OCI-LY3 (cell line): ENCODE measurements around the gene GFRA1.
"Not testable (repeated sequence)": the region's sequence is repeated elsewhere in the genome, so short reads cannot be mapped to it uniquely, and the experiment has no call there.

ENCODE experiments used
- EZH2phosphoT487 ChIP-seq: fragments of 200-600 bp; shearing (Covaris generic); IDR thresholded peaks from 2 replicates; pipeline ENCODE4 v1.6.1; 2018; ENCODE audit warnings: antibody characterized with exemption, mixed run types, low read depth
- TF ChIP-seq, protein P1 (sequence below): fragments of 200-600, 300-600 bp; sonication (generic); IDR thresholded peaks from 2 replicates; pipeline ENCODE4 v1.5.1; 2014; ENCODE audit warnings: antibody characterized with exemption, low read length, low read depth

- TF ChIP-seq, protein P1, sequence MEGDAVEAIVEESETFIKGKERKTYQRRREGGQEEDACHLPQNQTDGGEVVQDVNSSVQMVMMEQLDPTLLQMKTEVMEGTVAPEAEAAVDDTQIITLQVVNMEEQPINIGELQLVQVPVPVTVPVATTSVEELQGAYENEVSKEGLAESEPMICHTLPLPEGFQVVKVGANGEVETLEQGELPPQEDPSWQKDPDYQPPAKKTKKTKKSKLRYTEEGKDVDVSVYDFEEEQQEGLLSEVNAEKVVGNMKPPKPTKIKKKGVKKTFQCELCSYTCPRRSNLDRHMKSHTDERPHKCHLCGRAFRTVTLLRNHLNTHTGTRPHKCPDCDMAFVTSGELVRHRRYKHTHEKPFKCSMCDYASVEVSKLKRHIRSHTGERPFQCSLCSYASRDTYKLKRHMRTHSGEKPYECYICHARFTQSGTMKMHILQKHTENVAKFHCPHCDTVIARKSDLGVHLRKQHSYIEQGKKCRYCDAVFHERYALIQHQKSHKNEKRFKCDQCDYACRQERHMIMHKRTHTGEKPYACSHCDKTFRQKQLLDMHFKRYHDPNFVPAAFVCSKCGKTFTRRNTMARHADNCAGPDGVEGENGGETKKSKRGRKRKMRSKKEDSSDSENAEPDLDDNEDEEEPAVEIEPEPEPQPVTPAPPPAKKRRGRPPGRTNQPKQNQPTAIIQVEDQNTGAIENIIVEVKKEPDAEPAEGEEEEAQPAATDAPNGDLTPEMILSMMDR = not testable (repeated sequence)
- TF ChIP-seq EZH2phosphoT487 = not testable (repeated sequence)
Observed at GRCh38 chr10:116052522-116052921, 220.5 kb downstream of the GFRA1 start.
